ENCODE data around the gene APOBEC2. TPM values are rescaled to one million over a fixed set of nuclear protein-coding genes. Genes with fewer than 3 reads are reported as not detected.
A peak's percentile ranks its signal among the peaks of the same experiment; 100 is the strongest.

APOBEC2 gene
- total and polyA plus RNA-seq, 2 donors (not counting 1 experiment from before 2014, with no cell fraction given), result not detected

GRCh38 chr6:41078101-41078500 lies 25.1 kb downstream of the APOBEC2 start:
- TF ChIP-seq EZH2 (IDR thresholded peaks at IDR 0.05; ENCODE audit: borderline replicate concordance, insufficient read depth, low read depth, low read length, poor library complexity, severe bottlenecking) (no peak), CTCF (IDR thresholded peaks at IDR 0.05) (no peak)
- no peak overlapping the region for H3K27ac Mint-ChIP-seq
- Histone ChIP-seq H4K20me1 (ENCODE audit: control insufficient read depth, insufficient read depth, low read length, poor library complexity, severe bottlenecking) (no peaks in the 10 kb centered on the region), H3K9ac (ENCODE audit: low read length) (no peak overlapping the region), H3K27ac (ENCODE audit: low read length in 2 of 2) (no peak overlapping the region), H3K27me3 (replicated peaks in 1 of 4; ENCODE audit: control extremely low read depth in 1 of 4, control insufficient read depth in 3 of 4, insufficient read depth in 4 of 4, low read length in 3 of 4) (no peaks in the 10 kb centered on the region), H3K9me3 (ENCODE audit: control extremely low read depth in 1 of 3, control insufficient read depth in 2 of 3, insufficient read depth in 1 of 3, low read length in 2 of 3) (no peaks in the 10 kb centered on the region), H3K4me2 (replicated peaks; ENCODE audit: low read depth, low read length, poor library complexity, severe bottlenecking) (no peak overlapping the region), H3K4me3 (ENCODE audit: control extremely low read depth in 1 of 5, extremely low read depth in 1 of 5, insufficient read depth in 1 of 5, low read depth in 2 of 5, low read length in 4 of 5) (no peak overlapping the region), H3K36me3 (replicated peaks in 1 of 2; ENCODE audit: control extremely low read depth in 1 of 2, control insufficient read depth in 1 of 2, extremely low read depth in 1 of 2, insufficient read depth in 2 of 2, low read length in 1 of 2) (peaks cover 4 to 32% of the 10 kb centered on the region in 2 experiments), H3K79me2 (ENCODE audit: control insufficient read depth, insufficient read depth, low read length) (peaks cover 90% of the 10 kb centered on the region), H3K4me1 (ENCODE audit: control insufficient read depth in 2 of 2, insufficient read depth in 2 of 2, low read length in 2 of 2) (peaks cover 36 to 40% of the 10 kb centered on the region in 2 donors), H2AFZ (ENCODE audit: insufficient read depth, low read depth, low read length, poor library complexity, severe bottlenecking) (no peak overlapping the region)
- intact Hi-C loops (cut with micrococcal nuclease), result loop anchor here (10.0 kb wide), 3 partner anchors 197 to 1487 kb away; partner anchors contain the start of genes UBR2 and USP49
- no CpG with 5 or more reads among the region's 3 CpGs for WGBS (ENCODE audit: insufficient coverage)
- peaks cover 59% of the 10 kb centered on the region for H3K4me1 Mint-ChIP-seq
- DNase-seq (no peak), ATAC-seq (ENCODE audit: low read depth) (no peak)
- no peaks in the 10 kb centered on the region for H3K27me3 Mint-ChIP-seq
- POLR2A ChIA-PET, result interaction anchor here (0.9 kb wide), 1 partner anchor 15 kb away, joined by 5 read pairs; no protein-coding TSS in a partner anchor
- H3K4me3 Mint-ChIP-seq, result no peak overlapping the region
- H3K9me3 Mint-ChIP-seq (ENCODE audit: insufficient read depth), result no peaks in the 10 kb centered on the region
- CTCF ChIA-PET, result interaction anchor here (0.7 kb wide), 1 partner anchor 771 kb away, joined by 3 read pairs; no protein-coding TSS in a partner anchor

GRCh38 chr6:41079080-41079479 lies 26.1 kb downstream of the APOBEC2 start:
- peaks cover 90% of the 10 kb centered on the region for H3K79me2 ChIP-seq (ENCODE audit: control insufficient read depth, insufficient read depth, low read length)
- ChIA-PET CTCF (interaction anchor here (0.7 to 1.6 kb wide), 2 partner anchors 103 to 770 kb away, joined by 3 read pairs; no protein-coding TSS in a partner anchor), POLR2A (interaction anchor here (0.9 kb wide), 1 partner anchor 16 kb away, joined by 5 read pairs; no protein-coding TSS in a partner anchor)
- peaks cover 5 to 42% of the 10 kb centered on the region in 2 experiments for H3K36me3 ChIP-seq (replicated peaks in 1 of 2; ENCODE audit: control extremely low read depth in 1 of 2, control insufficient read depth in 1 of 2, extremely low read depth in 1 of 2, insufficient read depth in 2 of 2, low read length in 1 of 2)
- H3K4me3 ChIP-seq (ENCODE audit: control extremely low read depth in 1 of 5, extremely low read depth in 1 of 5, insufficient read depth in 1 of 5, low read depth in 2 of 5, low read length in 4 of 5), result no peak overlapping the region
- no peaks in the 10 kb centered on the region for H3K9me3 ChIP-seq (ENCODE audit: control extremely low read depth in 1 of 3, control insufficient read depth in 2 of 3, insufficient read depth in 1 of 3, low read length in 2 of 3)
- DNase-seq (no peak), ATAC-seq (ENCODE audit: low read depth) (no peak)
- no peaks in the 10 kb centered on the region for H3K9me3 Mint-ChIP-seq (ENCODE audit: insufficient read depth)
- H3K27ac ChIP-seq (ENCODE audit: low read length in 2 of 2), result peak overlapping the region in 1 of 2 donors; percentile 64
- H4K20me1 ChIP-seq (ENCODE audit: control insufficient read depth, insufficient read depth, low read length, poor library complexity, severe bottlenecking), result no peaks in the 10 kb centered on the region
- H3K4me1 ChIP-seq (ENCODE audit: control insufficient read depth in 2 of 2, insufficient read depth in 2 of 2, low read length in 2 of 2), result peaks cover 33 to 37% of the 10 kb centered on the region in 2 donors
- WGBS (ENCODE audit: insufficient coverage), result 80% methylated on average over 1 of the region's 1 CpG
- intact Hi-C loops (cut with micrococcal nuclease), result loop anchor here (10.0 kb wide), 3 partner anchors 196 to 1486 kb away; partner anchors contain the start of genes UBR2 and USP49
- no peak overlapping the region for H3K4me2 ChIP-seq (replicated peaks; ENCODE audit: low read depth, low read length, poor library complexity, severe bottlenecking)
- peaks cover 59% of the 10 kb centered on the region for H3K4me1 Mint-ChIP-seq
- no peak overlapping the region for H3K27ac Mint-ChIP-seq
- no peak overlapping the region for H3K4me3 Mint-ChIP-seq
- no peaks in the 10 kb centered on the region for H3K27me3 Mint-ChIP-seq
- no peak overlapping the region for H3K9ac ChIP-seq (ENCODE audit: low read length)
- no peak overlapping the region for H2AFZ ChIP-seq (ENCODE audit: insufficient read depth, low read depth, low read length, poor library complexity, severe bottlenecking)
- H3K27me3 ChIP-seq (replicated peaks in 1 of 4; ENCODE audit: control extremely low read depth in 1 of 4, control insufficient read depth in 3 of 4, insufficient read depth in 4 of 4, low read length in 3 of 4), result no peaks in the 10 kb centered on the region
- TF ChIP-seq CTCF (IDR thresholded peaks at IDR 0.05) (no peak), EZH2 (IDR thresholded peaks at IDR 0.05; ENCODE audit: borderline replicate concordance, insufficient read depth, low read depth, low read length, poor library complexity, severe bottlenecking) (no peak)
